Parathyroid adenoma (tissue), 2 donors: ENCODE measurements around the gene SLC5A9.

ENCODE experiments used
- H2AFZ ChIP-seq: fragments of 300-600 bp; sonication (generic); one replicate; pipeline ENCODE4 v1.7.0; 2017; ENCODE audit warnings: antibody characterized with exemption, mild to moderate bottlenecking
- H3K27ac ChIP-seq: fragments of 300-600 bp; sonication (generic); one replicate; pipeline ENCODE4 v1.7.0; 2017
- H3K27me3 ChIP-seq: fragments of 300-600 bp; sonication (generic); one replicate; pipeline ENCODE4 v1.7.0; 2017; ENCODE audit warnings: low read length; ENCODE audit not compliant: control insufficient read depth, insufficient read depth
- H3K36me3 ChIP-seq: fragments of 300-600 bp; sonication (generic); one replicate; pipeline ENCODE4 v1.7.0; 2017; ENCODE audit warnings: low read length; ENCODE audit not compliant: control insufficient read depth, insufficient read depth
- H3K4me1 ChIP-seq: fragments of 300-600 bp; sonication (generic); one replicate; pipeline ENCODE4 v1.7.0; 2017; ENCODE audit warnings: control low read depth
- H3K4me2 ChIP-seq: fragments of 300-600 bp; sonication (generic); one replicate; pipeline ENCODE4 v1.7.0; 2017; ENCODE audit warnings: low read length
- H3K4me3 ChIP-seq: fragments of 300-600 bp; sonication (generic); one replicate; pipeline ENCODE4 v1.7.0; 2017; ENCODE audit warnings: low read depth, low read length
- H3K79me2 ChIP-seq: fragments of 300-600 bp; sonication (generic); one replicate; pipeline ENCODE4 v1.7.0; 2017; ENCODE audit warnings: control low read depth
- H3K9ac ChIP-seq: fragments of 300-600 bp; sonication (generic); one replicate; pipeline ENCODE4 v1.7.0; 2017; ENCODE audit warnings: mild to moderate bottlenecking
- H3K9me3 ChIP-seq: fragments of 300-600 bp; sonication (generic); one replicate; pipeline ENCODE4 v1.7.0; 2017; ENCODE audit warnings: low read length; ENCODE audit not compliant: control insufficient read depth
- CTCF ChIP-seq: fragments of 300-600 bp; sonication (generic); IDR thresholded peaks from one replicate; pipeline ENCODE4 v1.7.0; 2017; ENCODE audit warnings: antibody characterized with exemption, mild to moderate bottlenecking
- donor health status: primary hyperparathyroidism.

The SLC5A9 gene

GRCh38 chr1:48182439-48182838 lies 40.1 kb upstream of the SLC5A9 start:
- Histone ChIP-seq H3K27ac (no peak overlapping the region), H3K9me3 (no peaks in the 10 kb centered on the region), H3K4me2 (no peak overlapping the region), H3K9ac (no peak overlapping the region), H3K4me3 (no peak overlapping the region), H3K79me2 (no peaks in the 10 kb centered on the region), H3K27me3 (no peaks in the 10 kb centered on the region), H3K4me1 (no peaks in the 10 kb centered on the region), H2AFZ (no peak overlapping the region), H3K36me3 (no peaks in the 10 kb centered on the region)
- TF ChIP-seq CTCF, result no peak

- H3K36me3 ChIP-seq, result no peaks in the 10 kb centered on the region
- H3K4me3 ChIP-seq, result no peak overlapping the region
- no peak overlapping the region for H3K4me2 ChIP-seq
- H3K79me2 ChIP-seq, result no peaks in the 10 kb centered on the region
- H3K9ac ChIP-seq, result no peak overlapping the region
- H3K4me1 ChIP-seq, result no peaks in the 10 kb centered on the region
- H2AFZ ChIP-seq, result no peak overlapping the region
- no peaks in the 10 kb centered on the region for H3K9me3 ChIP-seq
- no peak overlapping the region for H3K27ac ChIP-seq
- no peak for TF ChIP-seq CTCF
- no peaks in the 10 kb centered on the region for H3K27me3 ChIP-seq
These were observed 36.1 kb upstream of the SLC5A9 start for GRCh38 chr1:48186306-48186839.

GRCh38 chr1:48187969-48188563 lies 34.5 kb upstream of the SLC5A9 start:
- TF ChIP-seq CTCF, result no peak
- no peaks in the 10 kb centered on the region for H3K36me3 ChIP-seq
- no peak overlapping the region for H3K27ac ChIP-seq
- no peaks in the 10 kb centered on the region for H3K4me1 ChIP-seq
- no peak overlapping the region for H2AFZ ChIP-seq
- no peak overlapping the region for H3K9ac ChIP-seq
- H3K27me3 ChIP-seq, result no peaks in the 10 kb centered on the region
- H3K9me3 ChIP-seq, result no peaks in the 10 kb centered on the region
- H3K4me3 ChIP-seq, result no peak overlapping the region
- H3K4me2 ChIP-seq, result no peak overlapping the region
- H3K79me2 ChIP-seq, result no peaks in the 10 kb centered on the region

- no peak overlapping the region for H3K27ac ChIP-seq
- no peak overlapping the region for H3K4me2 ChIP-seq
- H3K4me1 ChIP-seq, result no peaks in the 10 kb centered on the region
- H3K36me3 ChIP-seq, result no peaks in the 10 kb centered on the region
- H2AFZ ChIP-seq, result no peak overlapping the region
- no peak for TF ChIP-seq CTCF
- H3K9ac ChIP-seq, result no peak overlapping the region
- no peaks in the 10 kb centered on the region for H3K9me3 ChIP-seq
- H3K27me3 ChIP-seq, result no peaks in the 10 kb centered on the region
- no peaks in the 10 kb centered on the region for H3K79me2 ChIP-seq
- H3K4me3 ChIP-seq, result no peak overlapping the region
These were observed 31.6 kb upstream of the SLC5A9 start for GRCh38 chr1:48190881-48191280.

- Histone ChIP-seq H3K79me2 (no peaks in the 10 kb centered on the region), H3K4me3 (no peak overlapping the region)
- no peak for TF ChIP-seq CTCF
These were observed 27.7 kb upstream of the SLC5A9 start for GRCh38 chr1:48194801-48195200.

More at GRCh38 chr1:48194801-48195200, 27.7 kb upstream of the SLC5A9 start:
- Histone ChIP-seq H3K9me3 (no peaks in the 10 kb centered on the region), H3K4me2 (no peak overlapping the region), H2AFZ (no peak overlapping the region), H3K4me1 (no peaks in the 10 kb centered on the region), H3K9ac (no peak overlapping the region), H3K27ac (no peak overlapping the region), H3K27me3 (no peaks in the 10 kb centered on the region), H3K36me3 (no peaks in the 10 kb centered on the region)
